HG03060 (cell line): ENCODE results near the gene MGAT4A.
"Not testable (repeated sequence)": the region's sequence is repeated elsewhere in the genome, so short reads cannot be mapped to it uniquely, and the experiment has no call there.

Experiments
- ATAC-seq: cut with Tn5 transposase; IDR thresholded peaks from one replicate; pipeline ENCODE4 v1.9.1; 2021; ENCODE audit warnings: low read depth, moderate number of reproducible peaks; ENCODE audit not compliant: unreplicated experiment

MGAT4A gene

GRCh38 chr2:98759827-98760625 lies 29.1 kb upstream of the MGAT4A start:
- no peak for ATAC-seq

- ATAC-seq, result no peak
Observed at GRCh38 chr2:98759338-98759737, 28.4 kb upstream of the MGAT4A start.

DNA sequence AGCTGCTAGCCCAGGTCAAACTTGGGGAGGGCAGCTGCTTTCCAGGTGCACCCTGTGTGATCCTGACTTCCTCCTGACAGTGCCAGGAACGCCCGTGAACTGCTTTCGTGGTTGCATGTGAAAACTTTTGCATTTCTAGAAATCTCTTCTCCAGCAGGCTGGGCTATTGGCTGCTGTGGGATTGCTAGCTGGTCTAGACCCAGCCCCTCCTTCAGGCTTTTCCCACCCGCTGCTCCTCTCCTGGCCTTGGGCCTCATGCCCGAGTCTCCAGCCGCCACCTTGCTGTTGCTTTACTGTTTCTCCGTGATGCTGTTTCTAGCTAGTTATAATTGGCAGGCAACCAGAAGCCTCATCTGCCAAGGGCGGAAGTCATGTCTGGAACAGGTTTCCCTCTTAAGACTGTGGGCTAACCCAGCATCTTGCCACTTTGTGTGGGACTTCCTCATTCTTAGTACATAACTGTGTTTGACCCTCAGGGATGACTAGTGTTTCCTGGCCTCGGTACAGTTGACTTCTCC lies 27.0 kb upstream of the MGAT4A start:
- ATAC-seq, result peak; percentile 67

DNA sequence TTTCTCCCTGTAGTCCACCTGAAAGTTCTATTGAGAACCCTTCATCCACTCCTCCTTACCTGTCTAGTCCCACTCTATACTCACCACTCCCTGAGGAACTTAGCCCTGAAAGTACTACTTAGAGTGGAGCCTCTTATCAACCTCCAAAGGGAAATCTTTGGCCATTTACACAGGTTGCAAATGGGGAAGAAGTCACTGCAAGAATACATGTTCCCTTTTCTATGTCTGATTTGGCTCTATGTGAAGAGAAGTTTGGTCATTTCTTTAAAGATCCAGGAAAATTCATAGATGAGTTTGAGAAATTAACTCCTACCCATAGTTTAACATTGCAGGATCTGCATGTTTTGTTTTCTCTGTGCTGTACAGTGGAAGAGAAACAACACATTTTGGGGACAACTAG lies 22.9 kb upstream of the MGAT4A start:
- no peak for ATAC-seq

- ATAC-seq, result not testable (repeated sequence)
Observed at GRCh38 chr2:98752711-98753110, 21.8 kb upstream of the MGAT4A start.

GRCh38 chr2:98751748-98752147 lies 20.8 kb upstream of the MGAT4A start:
- ATAC-seq, result no peak

DNA sequence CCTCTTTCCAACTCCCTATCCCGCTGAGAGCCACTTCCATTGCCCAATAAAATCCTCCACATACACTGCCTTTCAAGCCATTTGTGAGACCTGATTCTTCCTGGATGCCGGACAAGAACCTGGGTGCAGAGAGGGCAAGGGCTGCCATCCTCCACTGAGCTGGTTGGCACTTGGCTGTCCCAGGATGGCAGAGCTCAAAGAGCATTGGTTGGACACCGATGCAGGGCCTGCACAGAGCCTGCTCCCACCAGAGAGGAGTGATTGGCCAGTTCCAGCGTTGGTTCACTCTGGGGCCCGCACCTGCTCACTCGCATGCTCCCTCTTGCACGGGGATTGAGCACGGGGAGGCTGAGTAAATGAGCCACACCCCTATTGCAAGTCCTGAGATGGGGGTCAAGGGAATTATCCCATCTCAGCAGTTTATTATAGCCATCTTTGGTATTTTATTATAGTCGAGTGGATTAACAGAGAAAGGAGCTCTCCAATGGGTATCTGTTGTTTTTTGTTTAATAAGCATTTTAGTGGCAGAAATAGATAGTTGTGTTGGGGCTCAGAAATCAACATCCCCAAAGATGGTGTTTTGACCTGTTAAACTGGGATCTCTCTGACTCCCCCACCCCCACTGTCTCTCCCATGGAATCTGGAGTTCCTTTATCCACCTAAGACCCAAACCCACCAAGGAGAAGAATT lies 19.8 kb upstream of the MGAT4A start:
- ATAC-seq, result no peak

DNA sequence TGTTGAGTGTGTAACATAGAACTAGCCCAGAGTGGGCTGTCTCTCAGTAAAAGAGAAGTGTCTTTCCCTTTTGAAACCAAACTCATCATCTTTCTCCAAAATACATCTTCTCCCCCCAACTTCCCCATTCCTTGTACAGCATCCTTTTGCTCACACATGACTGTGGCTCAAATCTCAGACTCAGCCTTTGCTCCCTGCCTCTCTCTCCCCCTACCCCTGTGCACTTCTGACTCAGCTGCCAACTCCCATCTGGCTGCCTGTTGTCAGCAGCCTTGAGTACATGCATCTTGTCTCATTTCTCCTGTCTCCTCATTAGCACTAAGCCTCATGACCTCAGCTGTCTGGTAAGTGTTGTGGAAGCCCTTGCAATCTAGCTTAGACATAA lies 18.1 kb upstream of the MGAT4A start:
- ATAC-seq, result no peak

- ATAC-seq, result no peak
Observed at GRCh38 chr2:98748292-98749065, 17.5 kb upstream of the MGAT4A start.

DNA sequence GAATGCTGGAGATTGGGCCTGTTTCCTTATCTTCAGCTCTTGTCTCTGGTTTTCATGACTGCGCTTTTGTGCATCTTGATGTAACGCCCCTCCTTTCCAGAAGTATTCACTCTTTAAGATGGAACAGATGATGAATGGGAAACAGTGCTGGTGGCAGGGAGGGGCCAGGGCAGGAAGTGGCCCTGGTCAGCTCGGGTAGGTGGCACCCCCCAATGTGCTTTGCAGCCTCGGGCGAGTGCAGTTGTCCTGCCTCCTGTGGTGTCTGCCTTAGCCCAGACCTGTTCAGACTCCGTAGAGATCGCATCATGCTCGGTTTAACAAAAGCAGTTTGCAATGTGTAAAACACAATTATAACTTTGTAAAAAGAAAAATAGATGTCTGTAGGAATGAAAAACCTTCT lies 17.0 kb upstream of the MGAT4A start:
- ATAC-seq, result no peak

DNA sequence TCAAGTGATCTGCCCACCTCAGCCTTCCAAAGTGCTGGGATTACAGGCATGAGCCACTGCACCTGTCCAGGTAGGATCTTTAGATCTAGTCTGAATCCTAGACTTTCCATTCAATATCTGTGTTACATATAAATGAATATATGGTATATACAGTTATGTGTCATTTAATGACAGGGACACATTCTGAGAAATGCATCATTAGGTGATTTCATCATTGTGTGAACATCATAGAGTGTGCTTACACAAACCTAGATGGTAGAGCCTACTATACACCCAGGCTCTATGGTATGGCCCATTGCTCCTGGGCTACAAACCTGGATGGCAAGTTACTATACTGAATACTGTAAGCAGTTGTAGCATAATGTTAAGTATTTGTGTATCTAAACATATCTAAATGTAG lies 15.5 kb upstream of the MGAT4A start:
- ATAC-seq, result no peak

DNA sequence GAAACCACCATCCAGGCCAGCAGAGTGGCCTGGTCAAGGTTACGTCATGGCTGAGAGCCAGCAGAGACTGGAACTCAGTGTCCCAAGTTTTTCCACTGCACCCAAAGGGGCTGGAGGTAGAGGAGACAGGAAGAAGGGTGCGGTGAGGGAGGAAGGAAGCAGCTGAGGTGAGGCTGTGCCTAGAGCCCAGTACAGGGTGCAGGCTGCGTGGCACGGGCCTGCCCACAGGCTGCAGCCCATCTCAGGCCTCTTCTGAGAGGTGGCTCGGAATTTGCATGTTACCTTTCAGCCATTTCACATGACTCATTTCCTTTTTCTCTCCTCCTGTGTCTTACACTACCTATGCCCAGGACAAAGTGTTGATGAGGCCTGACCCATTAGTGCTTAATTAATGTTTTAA lies 13.7 kb upstream of the MGAT4A start:
- ATAC-seq, result no peak

DNA sequence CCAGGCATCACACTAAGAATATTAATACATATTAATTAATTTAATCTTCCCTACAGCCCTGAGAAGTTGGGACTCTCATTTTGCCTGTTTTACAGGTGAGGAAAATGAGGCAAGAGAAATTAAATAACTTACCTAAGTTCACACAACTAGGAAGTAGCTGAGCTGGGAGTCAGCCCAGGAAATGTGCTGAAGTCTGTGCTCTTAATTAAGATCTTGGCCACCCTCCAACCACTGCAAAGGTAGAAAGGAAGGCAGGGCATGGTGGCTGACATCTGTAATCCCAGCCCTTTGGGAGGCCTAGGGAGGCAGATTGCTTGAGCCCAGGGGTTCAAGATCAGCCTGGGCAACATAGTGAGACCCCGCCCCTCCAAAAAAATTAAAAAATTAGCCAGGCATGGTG lies 12.9 kb upstream of the MGAT4A start:
- ATAC-seq, result no peak

DNA sequence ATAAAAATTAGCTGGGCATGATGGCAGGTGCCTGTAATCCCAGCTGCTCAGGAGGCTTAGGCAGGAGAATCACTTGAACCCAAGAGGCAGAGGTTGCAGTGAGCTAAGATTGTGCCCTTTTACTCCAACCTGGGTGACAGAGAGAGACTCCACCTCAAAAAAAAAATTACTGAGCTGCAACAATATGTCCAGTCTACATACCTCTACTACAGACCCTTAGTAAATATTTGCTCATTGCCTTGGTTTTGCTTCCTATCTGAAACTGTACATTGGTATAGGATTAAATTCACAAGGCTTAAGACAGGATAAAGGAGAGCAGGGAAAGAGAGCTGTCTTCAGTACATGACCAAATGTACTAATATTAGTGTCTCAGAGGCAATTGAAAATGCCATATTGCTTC lies 8.1 kb upstream of the MGAT4A start:
- ATAC-seq, result no peak

- no peak for ATAC-seq
Observed at GRCh38 chr2:98738304-98738703, 7.4 kb upstream of the MGAT4A start.

- ATAC-seq, result no peak
Observed at GRCh38 chr2:98737848-98738247, 6.9 kb upstream of the MGAT4A start.

DNA sequence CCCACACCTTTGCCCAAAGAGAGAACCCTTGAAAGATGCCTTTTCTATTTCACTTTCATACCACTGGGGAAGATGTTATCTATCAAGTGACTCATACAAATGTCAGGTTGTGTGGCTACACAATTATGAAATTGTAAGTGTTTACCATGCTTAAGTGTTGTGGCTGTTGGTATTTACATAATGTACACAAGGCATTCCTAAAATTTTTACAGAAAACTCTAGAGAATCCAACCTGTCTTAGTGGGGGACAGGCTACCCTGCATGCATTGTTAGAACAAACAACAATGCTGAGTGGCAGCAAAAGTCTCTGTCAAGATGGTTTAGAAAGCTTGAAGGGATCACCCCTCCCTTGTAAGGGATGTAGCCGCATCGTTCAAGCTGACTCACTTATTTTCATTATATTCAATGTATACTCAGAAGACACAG lies 5.5 kb upstream of the MGAT4A start:
- no peak for ATAC-seq

- ATAC-seq, result no peak
Observed at GRCh38 chr2:98734823-98735260, 3.9 kb upstream of the MGAT4A start.

DNA sequence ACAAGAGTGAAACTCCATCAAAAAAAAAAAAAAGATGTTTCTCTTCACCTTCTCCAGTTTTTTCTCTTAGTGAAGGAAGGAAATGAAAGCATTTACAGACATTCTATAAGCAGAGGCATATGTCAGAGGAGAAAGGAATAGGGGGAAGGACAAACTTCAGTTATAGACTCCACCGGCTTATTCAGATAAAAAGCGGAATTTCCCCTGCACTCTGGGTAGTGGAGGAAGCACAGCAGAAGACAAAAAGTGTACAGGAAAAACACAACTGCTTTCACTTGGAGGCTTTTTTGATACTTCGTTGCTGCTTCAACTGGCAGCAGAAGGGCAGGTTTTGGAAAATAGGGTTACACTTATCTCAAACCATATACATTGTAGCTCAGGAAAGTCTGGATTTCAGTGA lies 3.2 kb upstream of the MGAT4A start:
- no peak for ATAC-seq

- ATAC-seq, result no peak
Observed at GRCh38 chr2:98732430-98733051, 1.6 kb upstream of the MGAT4A start.

DNA sequence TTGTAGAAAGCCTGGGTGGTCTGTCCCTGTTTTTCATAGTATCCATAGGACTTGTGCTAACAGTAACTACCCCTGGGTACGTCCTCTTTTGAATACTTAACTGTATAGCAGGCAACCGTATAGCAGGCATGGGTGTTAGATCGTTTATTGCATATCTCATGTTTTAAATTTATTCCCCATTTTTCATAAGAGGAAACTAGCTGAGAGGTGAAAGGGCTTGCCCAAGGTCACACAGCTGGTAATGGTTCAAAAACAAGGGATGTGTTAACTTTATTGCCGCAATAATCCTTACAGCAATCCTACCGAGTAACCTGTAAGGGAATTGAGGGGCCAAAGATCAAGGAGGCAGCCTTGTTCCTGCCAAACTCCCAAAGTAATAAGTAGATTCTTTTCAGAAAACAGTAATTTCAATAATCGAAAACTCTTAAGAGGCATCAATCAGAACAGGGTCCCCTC lies 990 bp upstream of the MGAT4A start:
- ATAC-seq, result no peak
